ENCODE measurements around the gene ETS1. TPM values are rescaled to one million over a fixed set of nuclear protein-coding genes. Genes with fewer than 3 reads are reported as not detected.
"Not testable (repeated sequence)": the region's sequence is repeated elsewhere in the genome, so short reads cannot be mapped to it uniquely, and the experiment has no call there.

ETS1 gene
- total and polyA plus RNA-seq, 4 donors = 20.7 to 154 (median 78.7) TPM

- no peaks in the 10 kb centered on the region for H3K9me3 ChIP-seq (ENCODE audit: control insufficient read depth in 4 of 4, insufficient read depth in 3 of 4, low read length in 3 of 4)
- peaks cover 0 to 15% (median 3%) of the 10 kb centered on the region in 5 donors for H3K4me1 ChIP-seq (ENCODE audit: control insufficient read depth in 5 of 5, insufficient read depth in 5 of 5, low read length in 5 of 5)
- H3K4me3 ChIP-seq = no peak overlapping the region
- ATAC-seq (ENCODE audit: insufficient read depth, low FRiP score) = no peak
- H3K27ac ChIP-seq (ENCODE audit: low read depth in 1 of 2, low read length in 1 of 2) = no peak overlapping the region
- TF ChIP-seq, protein P1, sequence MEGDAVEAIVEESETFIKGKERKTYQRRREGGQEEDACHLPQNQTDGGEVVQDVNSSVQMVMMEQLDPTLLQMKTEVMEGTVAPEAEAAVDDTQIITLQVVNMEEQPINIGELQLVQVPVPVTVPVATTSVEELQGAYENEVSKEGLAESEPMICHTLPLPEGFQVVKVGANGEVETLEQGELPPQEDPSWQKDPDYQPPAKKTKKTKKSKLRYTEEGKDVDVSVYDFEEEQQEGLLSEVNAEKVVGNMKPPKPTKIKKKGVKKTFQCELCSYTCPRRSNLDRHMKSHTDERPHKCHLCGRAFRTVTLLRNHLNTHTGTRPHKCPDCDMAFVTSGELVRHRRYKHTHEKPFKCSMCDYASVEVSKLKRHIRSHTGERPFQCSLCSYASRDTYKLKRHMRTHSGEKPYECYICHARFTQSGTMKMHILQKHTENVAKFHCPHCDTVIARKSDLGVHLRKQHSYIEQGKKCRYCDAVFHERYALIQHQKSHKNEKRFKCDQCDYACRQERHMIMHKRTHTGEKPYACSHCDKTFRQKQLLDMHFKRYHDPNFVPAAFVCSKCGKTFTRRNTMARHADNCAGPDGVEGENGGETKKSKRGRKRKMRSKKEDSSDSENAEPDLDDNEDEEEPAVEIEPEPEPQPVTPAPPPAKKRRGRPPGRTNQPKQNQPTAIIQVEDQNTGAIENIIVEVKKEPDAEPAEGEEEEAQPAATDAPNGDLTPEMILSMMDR (IDR thresholded peaks at IDR 0.05; ENCODE audit: control extremely low read depth, extremely low read depth) = no peak
- no peaks in the 10 kb centered on the region for H3K27me3 ChIP-seq (ENCODE audit: control insufficient read depth in 3 of 3, insufficient read depth in 3 of 3, low read length in 2 of 3)
- H3K36me3 ChIP-seq (ENCODE audit: control insufficient read depth in 4 of 4, insufficient read depth in 4 of 4, low read length in 4 of 4) = no peaks in the 10 kb centered on the region
- DNase-seq = no peak
- H3K9ac ChIP-seq (ENCODE audit: insufficient read depth in 1 of 2, low read length in 2 of 2) = no peak overlapping the region
- WGBS, 2 donors = 91 to 95% methylated on average over 4 of the region's 4 CpGs
These were observed 140.1 kb downstream of the ETS1 start for GRCh38 chr11:128447233-128447632.

GRCh38 chr11:128445921-128446320 is 141.4 kb downstream of the ETS1 start:
- 97 to 98% methylated on average over 1 of the region's 1 CpG for WGBS, 2 donors

DNA sequence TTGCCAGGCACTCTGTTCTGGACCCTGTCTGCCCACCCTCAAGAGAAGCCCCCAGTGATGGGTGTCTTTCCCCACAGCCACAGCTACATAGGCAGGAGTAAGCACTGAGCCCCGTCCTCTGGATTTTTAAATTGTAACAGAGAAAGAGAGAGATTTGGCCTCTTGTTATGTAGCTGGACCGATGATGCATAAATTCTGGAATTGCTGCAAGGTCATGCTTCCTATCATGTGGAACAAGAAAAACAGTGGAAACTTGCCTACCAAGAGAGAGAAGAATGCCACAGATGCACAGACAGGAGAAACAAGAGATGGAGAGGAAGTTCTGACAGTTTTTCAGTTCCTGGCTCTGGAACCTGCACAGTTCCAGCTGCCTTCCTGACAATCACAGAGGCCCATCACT is 150.2 kb downstream of the ETS1 start:
- WGBS, 2 donors = 77 to 81% methylated on average over 2 of the region's 2 CpGs
- no peak for ATAC-seq (ENCODE audit: insufficient read depth, low FRiP score)

More at GRCh38 chr11:128445921-128446320, 141.4 kb downstream of the ETS1 start:
- not testable (repeated sequence) for ATAC-seq (ENCODE audit: insufficient read depth, low FRiP score); H3K4me3 ChIP-seq; H3K4me1 ChIP-seq (ENCODE audit: control insufficient read depth in 5 of 5, insufficient read depth in 5 of 5, low read length in 5 of 5); DNase-seq; H3K9ac ChIP-seq (ENCODE audit: insufficient read depth in 1 of 2, low read length in 2 of 2); H3K9me3 ChIP-seq (ENCODE audit: control insufficient read depth in 4 of 4, insufficient read depth in 3 of 4, low read length in 3 of 4); H3K27ac ChIP-seq (ENCODE audit: low read depth in 1 of 2, low read length in 1 of 2); H3K27me3 ChIP-seq (ENCODE audit: control insufficient read depth in 3 of 3, insufficient read depth in 3 of 3, low read length in 2 of 3); H3K36me3 ChIP-seq (ENCODE audit: control insufficient read depth in 4 of 4, insufficient read depth in 4 of 4, low read length in 4 of 4)

GRCh38 chr11:128434818-128435217 is 152.5 kb downstream of the ETS1 start:
- no peak for DNase-seq
- H3K4me1 ChIP-seq (ENCODE audit: control insufficient read depth in 5 of 5, insufficient read depth in 5 of 5, low read length in 5 of 5) = peaks cover 0 to 4% (median 0%) of the 10 kb centered on the region in 5 donors
- H3K27me3 ChIP-seq (ENCODE audit: control insufficient read depth in 3 of 3, insufficient read depth in 3 of 3, low read length in 2 of 3) = no peaks in the 10 kb centered on the region
- H3K36me3 ChIP-seq (ENCODE audit: control insufficient read depth in 4 of 4, insufficient read depth in 4 of 4, low read length in 4 of 4) = no peaks in the 10 kb centered on the region
- H3K9me3 ChIP-seq (ENCODE audit: control insufficient read depth in 4 of 4, insufficient read depth in 3 of 4, low read length in 3 of 4) = no peaks in the 10 kb centered on the region
- 87 to 88% methylated on average over 3 of the region's 3 CpGs for WGBS, 2 donors
- no peak for ATAC-seq (ENCODE audit: insufficient read depth, low FRiP score)
- no peak overlapping the region for H3K27ac ChIP-seq (ENCODE audit: low read depth in 1 of 2, low read length in 1 of 2)
- TF ChIP-seq, protein P1 (IDR thresholded peaks at IDR 0.05; ENCODE audit: control extremely low read depth, extremely low read depth) = no peak
- H3K9ac ChIP-seq (ENCODE audit: insufficient read depth in 1 of 2, low read length in 2 of 2) = no peak overlapping the region
- no peak overlapping the region for H3K4me3 ChIP-seq

More for the DNA sequence above, 150.2 kb downstream of the ETS1 start:
- Histone ChIP-seq H3K36me3 (ENCODE audit: control insufficient read depth in 4 of 4, insufficient read depth in 4 of 4, low read length in 4 of 4) (no peaks in the 10 kb centered on the region), H3K4me3 (no peak overlapping the region), H3K27me3 (ENCODE audit: control insufficient read depth in 3 of 3, insufficient read depth in 3 of 3, low read length in 2 of 3) (no peaks in the 10 kb centered on the region), H3K9me3 (ENCODE audit: control insufficient read depth in 4 of 4, insufficient read depth in 3 of 4, low read length in 3 of 4) (no peaks in the 10 kb centered on the region), H3K9ac (ENCODE audit: insufficient read depth in 1 of 2, low read length in 2 of 2) (no peak overlapping the region), H3K4me1 (ENCODE audit: control insufficient read depth in 5 of 5, insufficient read depth in 5 of 5, low read length in 5 of 5) (no peaks in the 10 kb centered on the region), H3K27ac (ENCODE audit: low read depth in 1 of 2, low read length in 1 of 2) (no peak overlapping the region)
- TF ChIP-seq, protein P1 (IDR thresholded peaks at IDR 0.05; ENCODE audit: control extremely low read depth, extremely low read depth) = no peak
- no peak for DNase-seq

Data from lung (tissue), 12 donors.